GM23248 (cell line): ENCODE data around the gene L3MBTL2. TPM values are rescaled to one million over a fixed set of nuclear protein-coding genes. Genes with fewer than 3 reads are reported as not detected.

Experiments
- DNase-seq: peaks from one replicate; pipeline ENCODE4 v3.0.0-alpha.2; 2015
- H2AFZ ChIP-seq: fragments of 200-600 bp; sonication (generic); 2 replicates; pipeline ENCODE4 v1.6.1; 2016; ENCODE audit warnings: antibody characterized with exemption
- H3F3A ChIP-seq: fragments of 200-600 bp; sonication (generic); 2 replicates; pipeline ENCODE4 v1.6.1; 2016; ENCODE audit warnings: mild to moderate bottlenecking, antibody characterized with exemption, mixed run types; ENCODE audit not compliant: insufficient read depth
- H3K27ac ChIP-seq: fragments of 200-600 bp; sonication (generic); 2 replicates; pipeline ENCODE4 v1.5.1; 2016; ENCODE audit warnings: mild to moderate bottlenecking
- H3K27me3 ChIP-seq: fragments of 200-600 bp; sonication (generic); replicated peaks from 2 replicates; pipeline ENCODE4 v1.6.1; 2016; ENCODE audit warnings: mild to moderate bottlenecking; ENCODE audit not compliant: insufficient read depth
- H3K36me3 ChIP-seq: fragments of 200-600 bp; sonication (generic); 2 replicates; pipeline ENCODE4 v1.6.1; 2016; ENCODE audit warnings: low read depth, mild to moderate bottlenecking
- H3K4me1 ChIP-seq: fragments of 200-600 bp; sonication (generic); 2 replicates; pipeline ENCODE4 v1.6.1; 2016; ENCODE audit warnings: mild to moderate bottlenecking; ENCODE audit not compliant: insufficient read depth
- H3K4me2 ChIP-seq: fragments of 200-600 bp; sonication (generic); one replicate; pipeline ENCODE4 v1.6.1; 2016; ENCODE audit warnings: mild to moderate bottlenecking; ENCODE audit not compliant: unreplicated experiment
- H3K4me3 ChIP-seq: fragments of 200-600 bp; sonication (generic); 2 replicates; pipeline ENCODE4 v1.5.1; 2016; ENCODE audit warnings: mild to moderate bottlenecking
- H3K79me2 ChIP-seq: fragments of 200-600 bp; sonication (generic); 2 replicates; pipeline ENCODE4 v1.6.1; 2016; ENCODE audit warnings: mild to moderate bottlenecking; ENCODE audit not compliant: insufficient read depth
- H3K9ac ChIP-seq: fragments of 200-600 bp; sonication (generic); 2 replicates; pipeline ENCODE4 v1.6.1; 2016; ENCODE audit warnings: mild to moderate bottlenecking
- H3K9me2 ChIP-seq: fragments of 200-600 bp; sonication (generic); 2 replicates; pipeline ENCODE4 v1.6.1; 2016; ENCODE audit warnings: mixed run types, mild to moderate bottlenecking, moderate library complexity; ENCODE audit not compliant: insufficient read depth
- H3K9me3 ChIP-seq: fragments of 200-600 bp; sonication (generic); one replicate; pipeline ENCODE4 v1.6.1; 2017; ENCODE audit warnings: low read depth
- H4K20me1 ChIP-seq: fragments of 200-600 bp; sonication (generic); 2 replicates; pipeline ENCODE4 v1.6.0; 2016; ENCODE audit not compliant: insufficient read depth
- EZH2 ChIP-seq: fragments of 200-600 bp; sonication (generic); IDR thresholded peaks from 2 replicates; pipeline ENCODE4 v1.6.1; 2018; ENCODE audit warnings: antibody characterized with exemption, mild to moderate bottlenecking; ENCODE audit not compliant: insufficient read depth, poor library complexity, severe bottlenecking
- EZH2phosphoT487 ChIP-seq: fragments of 200-600 bp; sonication (generic); IDR thresholded peaks from 2 replicates; pipeline ENCODE4 v1.6.1; 2018; ENCODE audit warnings: antibody characterized with exemption, moderate library complexity, mild to moderate bottlenecking, low read depth; ENCODE audit not compliant: insufficient read depth
- WGBS, 2 experiments: methylation state at CpG; one replicate each; pipeline ENCODE4 v1.1.6; 2015 to 2017; ENCODE audit warnings: low lambda C conversion rate in 2 of 2, low coverage in 1 of 2; ENCODE audit errors: missing lambda C conversion rate in 2 of 2; 5-methylcytosine and 5-hydroxymethylcytosine counted together
- in situ Hi-C: fragments of 300-500 bp; cut with MboI; formaldehyde crosslinking; loops from 2 replicates; pipeline ENCODE4 v1.15.0; 2020
- polyA plus RNA-seq: library from polyadenylated mRNA; unstranded; fragments of >200 nt; fragmentation: Nextera tagmentation; extraction: Ambion mirVana; gene quantifications from 2 replicates; pipeline ENCODE4 v1.2.1, GENCODE V29; 2016
- total RNA-seq: library from RNA; depleted of rRNA; stranded (reverse); fragments of >200 nt; shearing (Covaris generic); gene quantifications from 2 replicates; pipeline ENCODE4 v1.2.3, GENCODE V29; 2014

The L3MBTL2 gene
- total and polyA plus RNA-seq, 2 experiments from 2014 or later = 16.8 to 24.1 TPM

DNA sequence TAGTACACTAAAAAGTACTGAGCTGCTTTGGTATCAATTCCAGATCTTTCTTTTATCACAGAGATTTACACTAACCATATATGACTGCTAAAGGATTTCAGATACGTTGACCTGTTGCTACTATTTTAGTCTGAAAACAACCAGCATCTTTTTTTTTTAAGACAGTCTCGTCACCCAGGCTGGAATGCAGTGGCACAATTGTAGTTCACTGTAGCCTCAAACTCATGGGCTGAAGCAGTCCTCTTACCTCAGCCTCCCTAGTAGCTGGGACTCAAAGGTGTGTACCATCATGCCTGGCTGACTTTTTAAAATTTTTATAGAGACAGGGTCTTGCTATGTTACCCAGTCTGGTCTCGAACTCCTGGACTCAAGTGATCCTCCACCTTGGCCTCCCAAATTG lies 24.2 kb upstream of the L3MBTL2 start:
- no peak for TF ChIP-seq EZH2
- TF ChIP-seq EZH2phosphoT487 = no peak
- Histone ChIP-seq H4K20me1 (no peaks in the 10 kb centered on the region), H3K9me2 (no peaks in the 10 kb centered on the region), H3K79me2 (no peaks in the 10 kb centered on the region), H2AFZ (no peak overlapping the region), H3K27ac (no peak overlapping the region), H3K27me3 (no peaks in the 10 kb centered on the region), H3K4me3 (no peak overlapping the region), H3K9ac (no peak overlapping the region), H3K4me1 (no peaks in the 10 kb centered on the region), H3F3A (no peaks in the 10 kb centered on the region), H3K36me3 (peaks cover 25% of the 10 kb centered on the region; the same call in 1 of the 2 replicates), H3K4me2 (no peak overlapping the region), H3K9me3 (no peaks in the 10 kb centered on the region)
- 90 to 91% methylated on average over 3 of the region's 3 CpGs for WGBS, 2 experiments
- in situ Hi-C loops = no loop called here
- no peak for DNase-seq

DNA sequence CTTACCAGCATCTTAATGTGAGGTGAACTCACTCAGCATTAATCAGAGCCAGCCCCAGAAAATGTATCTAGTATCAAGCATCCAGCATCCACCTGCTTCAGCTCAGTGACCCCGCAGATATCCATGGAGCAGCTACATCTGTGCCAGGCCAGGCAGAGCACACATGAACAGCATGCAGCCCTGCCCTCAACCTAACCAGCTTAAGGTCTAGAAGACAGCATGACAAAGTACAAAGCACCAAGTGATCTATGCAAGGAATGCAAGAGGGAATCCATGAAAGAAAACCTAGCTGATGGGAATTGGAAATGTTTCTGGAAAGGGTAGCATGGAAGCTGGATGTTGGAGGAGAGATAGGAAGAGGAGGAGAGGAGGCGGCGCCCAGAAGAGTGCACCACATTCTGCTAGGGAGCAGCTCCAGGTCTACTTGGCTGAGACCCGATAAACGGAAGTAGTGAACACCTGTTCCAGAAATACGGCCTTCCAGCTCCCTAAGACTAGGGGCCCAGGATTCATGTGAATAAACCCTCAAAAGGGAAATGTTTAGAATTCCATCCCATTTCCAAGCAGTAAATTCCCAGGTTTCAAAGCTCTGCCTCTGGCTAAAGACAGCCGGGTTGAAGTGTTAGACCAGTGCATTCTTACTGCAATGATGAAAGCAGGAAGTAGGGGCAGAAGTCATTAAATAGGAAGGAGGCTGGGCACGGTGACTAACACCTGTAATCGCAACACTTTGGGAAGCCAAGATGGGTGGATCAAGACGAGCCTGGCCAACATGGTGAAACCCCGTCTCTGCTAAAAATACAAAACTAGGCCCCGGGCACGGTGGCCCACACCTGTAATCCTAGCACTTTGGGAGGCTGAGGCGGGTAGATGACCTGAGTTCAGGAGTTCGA lies 23.5 kb upstream of the L3MBTL2 start:
- Histone ChIP-seq H3K79me2 (no peaks in the 10 kb centered on the region), H3K4me1 (no peaks in the 10 kb centered on the region), H3K27ac (no peak overlapping the region), H3F3A (no peaks in the 10 kb centered on the region), H4K20me1 (no peaks in the 10 kb centered on the region), H2AFZ (no peak overlapping the region), H3K9me2 (no peaks in the 10 kb centered on the region), H3K36me3 (peaks cover 25% of the 10 kb centered on the region; the same call in 1 of the 2 replicates), H3K4me2 (no peak overlapping the region), H3K27me3 (no peaks in the 10 kb centered on the region), H3K4me3 (no peak overlapping the region), H3K9me3 (no peaks in the 10 kb centered on the region), H3K9ac (no peak overlapping the region)
- in situ Hi-C loops = no loop called here
- WGBS, 2 experiments = 81 to 83% methylated on average over 15 of the region's 15 CpGs
- no peak for DNase-seq
- TF ChIP-seq EZH2phosphoT487 = no peak
- no peak for TF ChIP-seq EZH2

DNA sequence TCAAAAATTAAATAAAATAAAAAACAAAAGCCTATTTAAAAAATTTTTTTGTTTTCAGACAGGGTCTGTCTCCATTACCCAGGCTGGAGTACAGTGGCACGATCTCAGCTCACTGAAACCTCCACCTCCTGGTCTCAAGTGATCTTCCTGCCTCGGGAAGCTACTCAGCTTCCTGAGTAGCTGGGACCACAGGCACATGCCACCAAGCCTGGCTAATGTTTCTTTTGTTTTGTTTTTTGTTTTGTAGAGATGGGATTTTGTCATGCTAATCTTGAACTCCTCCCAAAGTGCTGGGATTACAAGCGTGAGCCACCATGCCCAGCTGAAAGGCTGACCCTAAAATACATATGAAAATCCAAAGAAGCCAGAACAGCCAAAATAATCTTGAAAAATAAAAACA lies 20.4 kb upstream of the L3MBTL2 start:
- Histone ChIP-seq H4K20me1 (no peaks in the 10 kb centered on the region), H3K27ac (no peak overlapping the region), H3K9ac (no peak overlapping the region), H2AFZ (no peak overlapping the region), H3K9me3 (no peaks in the 10 kb centered on the region), H3K9me2 (no peaks in the 10 kb centered on the region), H3K4me2 (no peak overlapping the region), H3F3A (no peaks in the 10 kb centered on the region), H3K36me3 (peaks cover 4% of the 10 kb centered on the region; the same call in 1 of the 2 replicates), H3K4me1 (no peaks in the 10 kb centered on the region), H3K4me3 (no peak overlapping the region), H3K27me3 (no peaks in the 10 kb centered on the region), H3K79me2 (no peaks in the 10 kb centered on the region)
- no peak for DNase-seq
- 41 to 43% methylated on average over 3 of the region's 3 CpGs for WGBS, 2 experiments
- TF ChIP-seq EZH2 (no peak), EZH2phosphoT487 (no peak)
- in situ Hi-C loops = no loop called here

DNA sequence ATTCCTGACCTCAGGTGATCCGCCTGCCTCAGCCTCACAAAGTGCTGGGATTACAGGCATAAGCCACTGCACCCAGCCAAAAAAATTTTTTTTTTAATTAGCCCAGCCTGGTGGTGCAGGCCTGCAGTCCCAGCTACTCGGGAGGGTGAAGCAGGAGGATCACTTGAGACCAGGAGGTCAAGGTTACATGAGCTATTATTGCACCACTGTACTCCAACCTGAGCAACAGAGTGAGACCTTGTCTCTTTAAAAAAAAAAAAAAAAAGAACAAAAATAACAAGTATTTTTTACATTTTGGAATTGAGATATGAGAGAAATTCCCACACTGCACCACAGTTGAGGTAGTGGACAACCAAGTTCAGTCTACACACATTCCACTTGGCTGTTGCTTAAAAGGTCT lies 13.6 kb upstream of the L3MBTL2 start:
- 86 to 90% methylated on average over 2 of the region's 2 CpGs for WGBS, 2 experiments
- no peak overlapping the region for H3K4me2 ChIP-seq
- H3K36me3 ChIP-seq = no peaks in the 10 kb centered on the region
- in situ Hi-C loops = no loop called here
- no peaks in the 10 kb centered on the region for H3K4me1 ChIP-seq
- no peaks in the 10 kb centered on the region for H3F3A ChIP-seq
- H2AFZ ChIP-seq = no peak overlapping the region
- no peak overlapping the region for H3K9ac ChIP-seq
- H3K9me3 ChIP-seq = no peaks in the 10 kb centered on the region
- H4K20me1 ChIP-seq = no peaks in the 10 kb centered on the region
- DNase-seq = no peak
- no peaks in the 10 kb centered on the region for H3K79me2 ChIP-seq
- no peaks in the 10 kb centered on the region for H3K27me3 ChIP-seq
- H3K27ac ChIP-seq = no peak overlapping the region
- no peak for TF ChIP-seq EZH2
- no peak for TF ChIP-seq EZH2phosphoT487
- no peak overlapping the region for H3K4me3 ChIP-seq
- H3K9me2 ChIP-seq = no peaks in the 10 kb centered on the region
